Panc1 (cell line): ENCODE data around the gene BNIP5.

Experiments used
- CTCF ChIP-seq: fragments of 450-650 bp; IDR thresholded peaks from 2 replicates; pipeline ENCODE4 v1.5.1; 2017; ENCODE audit warnings: mild to moderate bottlenecking
- POLR2AphosphoS5 ChIP-seq: IDR thresholded peaks from 2 replicates; pipeline ENCODE4 v1.6.1; 2012; ENCODE audit warnings: mild to moderate bottlenecking, low read depth, low read length, moderate library complexity
- REST ChIP-seq, 2 experiments: IDR thresholded peaks; 2 replicates each; pipeline ENCODE4 v1.6.1; 2011 to 2012; ENCODE audit warnings: low read depth in 2 of 2, control low read depth in 1 of 2, low read length in 1 of 2, mild to moderate bottlenecking in 1 of 2, moderate library complexity in 1 of 2; ENCODE audit not compliant: insufficient read depth in 1 of 2

GRCh38 chr6:36331381-36331780 is 5.3 kb downstream of the BNIP5 start:
- TF ChIP-seq CTCF (no peak), REST (IDR thresholded peaks at IDR 0.05; ENCODE audit: insufficient read depth in 1 of 2, low read depth in 2 of 2, low read length in 1 of 2) (no peak), POLR2AphosphoS5 (no peak)
